GOT3 (cell line): ENCODE data around the gene MATN1.
"Not testable (repeated sequence)": the region's sequence is repeated elsewhere in the genome, so short reads cannot be mapped to it uniquely, and the experiment has no call there.

ENCODE experiments used
- DNase-seq: peaks from one replicate; lab custom pipeline; 2025; ENCODE audit warnings: mixed read lengths; lab: John Stamatoyannopoulos, UW

MATN1 gene, protein sequence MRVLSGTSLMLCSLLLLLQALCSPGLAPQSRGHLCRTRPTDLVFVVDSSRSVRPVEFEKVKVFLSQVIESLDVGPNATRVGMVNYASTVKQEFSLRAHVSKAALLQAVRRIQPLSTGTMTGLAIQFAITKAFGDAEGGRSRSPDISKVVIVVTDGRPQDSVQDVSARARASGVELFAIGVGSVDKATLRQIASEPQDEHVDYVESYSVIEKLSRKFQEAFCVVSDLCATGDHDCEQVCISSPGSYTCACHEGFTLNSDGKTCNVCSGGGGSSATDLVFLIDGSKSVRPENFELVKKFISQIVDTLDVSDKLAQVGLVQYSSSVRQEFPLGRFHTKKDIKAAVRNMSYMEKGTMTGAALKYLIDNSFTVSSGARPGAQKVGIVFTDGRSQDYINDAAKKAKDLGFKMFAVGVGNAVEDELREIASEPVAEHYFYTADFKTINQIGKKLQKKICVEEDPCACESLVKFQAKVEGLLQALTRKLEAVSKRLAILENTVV

DNA sequence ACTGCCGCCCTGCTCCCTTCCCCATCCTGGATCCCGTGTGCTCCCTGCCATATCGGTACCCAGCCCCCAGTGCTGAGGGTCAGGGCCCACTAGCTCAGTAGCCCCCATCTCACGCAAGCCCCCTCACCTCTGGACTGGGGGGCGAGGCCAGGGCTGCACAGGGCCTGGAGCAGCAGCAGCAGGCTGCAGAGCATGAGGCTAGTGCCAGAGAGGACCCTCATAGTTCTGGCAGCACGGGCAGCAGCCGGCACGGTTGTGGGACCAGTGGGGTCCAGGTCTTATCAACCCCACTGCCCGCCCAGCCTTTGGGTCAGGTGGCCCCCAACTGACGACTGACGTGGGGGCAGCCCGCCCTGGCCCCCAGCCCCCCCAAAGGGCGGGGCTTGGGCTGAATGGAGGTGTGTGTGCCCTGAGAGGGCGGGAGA, at the start of gene MATN1:
Gene MATN1, minus strand, starts transcription at position 255 of the 425 bp plus-strand sequence. Its CDS starts 34 bp downstream, at position 221.
- no peak for DNase-seq

DNA sequence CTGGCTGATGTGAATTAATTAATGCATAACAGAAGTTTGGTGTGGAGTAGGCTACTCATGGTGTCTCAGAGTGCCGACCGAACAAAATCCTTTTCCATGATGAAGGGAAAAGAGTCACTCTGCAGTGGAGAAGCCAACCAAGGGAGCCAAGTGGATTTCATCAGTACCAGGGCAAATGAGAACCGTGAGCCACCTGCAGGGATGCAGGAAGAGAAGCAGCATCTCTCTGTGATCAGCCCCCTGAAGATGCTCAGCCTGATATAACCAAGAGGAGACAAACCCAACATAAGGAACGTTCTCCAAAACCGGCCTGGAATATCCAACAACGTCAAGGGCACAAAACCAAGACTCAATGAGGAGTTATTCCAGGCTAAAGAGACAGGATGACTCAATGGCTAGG, 47.6 kb upstream of the MATN1 start:
- no peak for DNase-seq

DNA sequence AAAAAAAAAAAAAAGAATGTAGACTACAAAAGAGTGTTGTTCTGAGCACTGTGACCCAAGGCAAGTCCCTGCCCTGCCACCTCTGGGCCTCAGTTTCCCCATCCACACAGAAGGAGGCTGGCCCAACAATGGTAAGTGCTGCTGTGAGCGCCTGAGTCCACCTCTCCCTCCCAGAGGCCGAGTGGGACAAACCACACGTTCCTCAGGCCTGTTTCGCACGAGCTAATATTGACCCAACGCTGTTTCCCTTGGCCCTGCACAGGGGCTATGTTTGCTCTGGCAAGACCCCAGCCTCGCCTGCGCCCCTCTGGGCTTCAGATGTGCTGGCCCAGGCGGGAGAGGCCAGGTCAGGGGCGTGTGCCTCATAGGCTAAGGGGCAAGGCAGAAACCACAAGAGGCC, 46.8 kb upstream of the MATN1 start:
- DNase-seq, result no peak

DNA sequence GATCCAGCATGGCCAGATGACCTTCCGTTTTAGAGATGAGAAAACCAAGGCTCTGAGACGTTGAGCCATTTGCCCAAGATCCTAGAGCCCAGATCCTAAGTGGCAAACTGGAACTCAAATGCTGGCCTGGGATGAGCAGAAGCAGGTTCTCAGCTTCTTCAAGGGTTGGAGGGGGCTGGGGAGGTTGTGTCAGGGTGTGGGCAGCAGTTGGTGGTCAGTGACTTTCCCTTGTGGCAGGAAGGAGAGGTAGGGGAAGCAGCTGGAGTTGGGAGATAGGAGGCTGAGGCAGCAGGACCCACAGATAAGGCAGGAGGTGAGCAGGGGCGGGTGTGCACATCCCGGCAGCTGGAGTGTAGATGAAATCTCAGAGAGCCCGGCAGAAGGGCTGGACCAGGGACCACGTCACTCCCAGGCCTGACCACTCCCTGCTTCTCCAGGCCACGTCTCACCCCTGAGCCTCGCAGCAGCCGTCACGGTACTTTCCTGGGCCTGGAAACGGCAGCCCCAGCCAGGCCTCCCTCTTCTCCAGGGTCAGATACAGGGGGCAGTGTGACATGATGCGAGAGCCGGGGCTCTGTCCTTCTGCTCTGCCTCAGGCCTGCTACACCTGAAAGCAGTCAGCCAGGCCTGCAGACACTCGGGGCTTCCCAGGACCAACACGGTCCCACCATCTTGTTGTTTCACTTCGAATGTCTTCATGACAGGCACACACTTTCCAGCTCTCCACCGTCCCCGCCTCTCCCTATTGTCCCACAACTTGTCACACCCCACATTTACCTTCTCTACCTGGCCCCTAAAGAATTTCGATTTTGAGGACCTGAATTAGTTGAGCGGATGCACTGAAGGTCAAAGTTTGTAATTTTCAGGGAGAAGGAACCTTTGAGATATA, 45.7 kb upstream of the MATN1 start:
- no peak for DNase-seq

DNA sequence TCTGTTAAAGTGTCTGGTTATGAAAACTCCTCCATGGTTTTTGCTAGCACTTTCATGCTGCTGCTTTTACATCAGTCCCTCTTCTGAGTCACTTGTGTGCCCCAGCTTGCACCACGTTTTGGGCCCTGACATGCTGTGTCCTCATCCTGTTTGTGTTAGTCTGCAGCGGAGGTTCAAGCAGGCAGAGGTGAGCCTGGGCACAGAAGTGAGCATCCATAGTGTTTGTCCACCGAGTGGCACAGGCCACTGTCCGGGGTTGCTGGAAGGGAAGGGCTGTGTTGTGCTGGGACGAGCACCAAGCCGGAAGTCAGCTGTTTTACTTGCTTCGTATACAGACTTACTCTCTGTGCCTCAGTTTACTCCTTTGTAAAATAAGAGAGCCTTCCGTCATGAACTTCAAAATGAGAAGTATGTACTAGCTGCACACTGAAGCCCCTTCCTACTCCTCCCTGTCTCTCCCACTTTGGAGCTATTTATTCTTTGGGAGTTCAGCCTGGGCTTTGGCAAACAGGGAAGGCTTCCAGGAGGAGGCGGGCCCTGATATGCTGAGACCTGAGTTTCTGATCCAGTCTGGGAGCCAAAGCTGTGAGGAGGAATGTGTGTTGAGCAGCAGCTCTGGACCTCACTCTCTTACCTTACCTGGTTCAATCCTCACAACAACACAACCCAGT, 44.9 kb upstream of the MATN1 start:
- no peak for DNase-seq

DNA sequence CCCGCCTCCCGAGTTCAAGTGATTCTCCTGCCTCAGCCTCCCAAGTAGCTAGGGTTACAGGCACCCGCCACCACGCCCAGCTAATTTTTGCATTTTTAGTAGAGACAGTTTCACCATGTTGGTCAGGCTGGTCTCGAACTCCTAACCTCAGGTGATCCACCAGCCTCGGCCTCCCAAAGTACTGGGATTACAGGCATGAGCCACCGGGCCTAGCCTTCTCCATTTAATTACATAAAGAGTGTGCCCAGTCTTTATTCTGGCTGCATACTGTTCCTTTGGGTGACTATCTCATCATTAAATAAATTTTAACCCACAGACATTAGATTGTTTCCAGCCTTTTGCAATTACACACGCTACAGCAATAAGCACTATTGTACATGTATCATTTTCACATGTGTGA, 43.6 kb upstream of the MATN1 start:
- DNase-seq, result not testable (repeated sequence)

DNA sequence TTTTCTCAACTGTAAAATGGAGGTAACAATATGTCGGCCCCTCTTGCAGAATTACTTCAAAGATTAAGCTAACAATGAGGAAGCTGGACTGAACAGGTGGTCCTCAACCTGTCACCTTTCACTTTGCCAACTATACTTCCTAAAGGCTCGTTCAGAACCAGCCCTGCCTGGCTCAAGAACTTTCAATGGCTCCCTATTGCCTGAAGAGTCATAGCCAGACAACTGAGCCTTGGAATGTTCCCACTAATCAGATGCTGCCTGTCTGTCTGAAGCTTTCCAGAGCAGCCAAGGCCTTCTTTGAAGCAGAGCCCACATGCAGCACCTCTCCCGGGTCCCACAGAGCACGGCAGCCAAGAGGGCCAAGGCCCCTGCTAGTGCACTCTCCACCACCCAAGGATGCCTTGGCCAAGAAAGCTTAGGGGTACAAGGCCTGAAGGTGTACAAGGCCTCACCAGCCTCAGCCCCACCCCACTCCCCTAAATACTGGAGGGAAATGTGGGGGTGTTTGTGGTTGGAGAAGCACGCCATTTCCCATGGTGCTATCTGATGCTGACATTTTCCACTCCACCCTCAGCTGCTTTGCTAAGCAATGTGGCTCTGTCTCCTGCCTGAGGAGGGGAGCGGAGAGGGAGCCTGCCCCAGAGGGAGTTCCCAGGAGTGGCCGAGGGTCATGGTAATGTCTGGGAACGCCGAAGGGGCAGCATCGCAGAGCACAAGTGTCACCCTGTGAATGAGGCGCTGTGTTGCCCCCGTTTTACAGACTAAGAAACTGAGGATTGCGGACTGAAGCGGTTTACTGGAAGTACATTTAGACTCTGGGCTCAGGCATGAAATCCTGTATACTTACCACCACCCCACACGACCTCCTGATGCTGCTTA, 42.4 kb upstream of the MATN1 start:
- DNase-seq, result no peak

DNA sequence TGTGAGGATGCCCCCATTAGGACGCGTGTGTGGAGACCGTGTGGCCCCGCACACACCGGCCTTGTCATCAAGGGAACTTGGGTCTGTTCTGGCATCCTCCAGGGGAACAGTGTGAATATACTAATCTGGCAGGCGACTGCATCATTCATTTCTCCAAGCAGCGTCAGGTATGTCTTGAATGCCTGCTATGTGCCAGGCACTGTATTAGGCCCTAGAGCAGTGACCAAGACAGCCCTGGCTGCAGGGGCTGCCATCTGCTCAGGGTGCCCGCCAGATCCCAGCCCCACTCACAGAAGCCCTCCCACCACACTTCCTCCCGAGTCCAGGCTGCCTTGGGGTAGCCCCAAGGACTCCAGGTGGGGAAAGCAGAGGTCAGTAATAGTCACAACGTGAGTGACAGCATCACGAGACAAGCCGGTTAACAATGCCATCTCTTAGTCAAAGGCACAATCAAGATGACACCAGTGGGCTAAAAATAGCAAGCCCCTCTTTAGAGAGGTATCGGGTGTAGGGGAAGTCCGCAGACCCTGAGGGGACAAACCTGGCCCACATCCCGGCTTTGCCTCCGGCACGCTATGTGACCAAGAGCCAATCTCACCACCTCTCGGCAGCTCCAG, 41.7 kb upstream of the MATN1 start:
- no peak for DNase-seq

DNA sequence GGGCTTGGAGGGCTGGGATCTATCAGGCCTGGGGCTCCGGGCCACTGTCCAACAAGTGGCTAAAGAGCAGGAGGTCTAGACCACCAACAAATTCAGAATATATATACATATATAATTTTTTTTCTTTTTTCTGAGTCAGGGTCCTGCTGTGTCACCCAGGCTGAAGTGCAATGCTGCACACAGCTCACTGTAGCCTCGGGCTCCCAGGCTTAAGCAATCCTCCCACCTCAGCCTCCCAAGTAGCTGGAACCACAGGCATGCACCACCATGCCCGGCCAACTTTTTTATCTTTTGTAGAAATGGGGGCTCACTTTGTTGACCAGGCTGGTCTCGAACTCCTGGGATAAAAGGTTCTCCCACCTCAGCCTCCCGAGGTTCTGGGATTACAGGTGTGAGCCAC, 41.0 kb upstream of the MATN1 start:
- DNase-seq, result no peak

DNA sequence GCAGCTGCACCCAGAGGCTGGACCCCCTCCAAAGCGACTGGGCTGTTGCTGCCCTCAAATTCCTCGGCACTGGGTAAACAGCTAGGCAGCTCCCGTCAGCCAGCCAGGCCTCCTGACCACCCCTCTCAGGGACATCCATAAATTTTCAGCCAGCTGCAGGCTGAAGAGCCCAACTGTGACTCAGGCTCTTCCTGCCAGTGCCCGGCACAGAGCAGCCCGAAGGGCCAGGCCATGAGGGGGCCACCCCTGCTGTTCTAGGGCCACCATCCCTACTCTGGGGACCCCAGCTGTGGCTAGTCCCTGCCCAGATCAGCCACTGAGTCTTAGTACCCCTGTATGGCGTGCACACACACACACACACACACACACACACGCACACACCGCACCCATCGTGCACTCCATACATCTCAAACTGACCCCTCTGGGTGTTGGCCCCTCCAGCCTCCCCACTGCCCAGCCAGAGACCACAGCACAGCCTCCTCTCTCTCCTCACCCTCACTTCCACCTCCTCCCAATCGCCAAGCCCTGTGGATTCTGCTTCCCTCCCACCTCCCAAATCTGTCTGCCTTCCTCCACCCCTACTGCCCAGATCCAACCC, 40.4 kb upstream of the MATN1 start:
- DNase-seq, result no peak

DNA sequence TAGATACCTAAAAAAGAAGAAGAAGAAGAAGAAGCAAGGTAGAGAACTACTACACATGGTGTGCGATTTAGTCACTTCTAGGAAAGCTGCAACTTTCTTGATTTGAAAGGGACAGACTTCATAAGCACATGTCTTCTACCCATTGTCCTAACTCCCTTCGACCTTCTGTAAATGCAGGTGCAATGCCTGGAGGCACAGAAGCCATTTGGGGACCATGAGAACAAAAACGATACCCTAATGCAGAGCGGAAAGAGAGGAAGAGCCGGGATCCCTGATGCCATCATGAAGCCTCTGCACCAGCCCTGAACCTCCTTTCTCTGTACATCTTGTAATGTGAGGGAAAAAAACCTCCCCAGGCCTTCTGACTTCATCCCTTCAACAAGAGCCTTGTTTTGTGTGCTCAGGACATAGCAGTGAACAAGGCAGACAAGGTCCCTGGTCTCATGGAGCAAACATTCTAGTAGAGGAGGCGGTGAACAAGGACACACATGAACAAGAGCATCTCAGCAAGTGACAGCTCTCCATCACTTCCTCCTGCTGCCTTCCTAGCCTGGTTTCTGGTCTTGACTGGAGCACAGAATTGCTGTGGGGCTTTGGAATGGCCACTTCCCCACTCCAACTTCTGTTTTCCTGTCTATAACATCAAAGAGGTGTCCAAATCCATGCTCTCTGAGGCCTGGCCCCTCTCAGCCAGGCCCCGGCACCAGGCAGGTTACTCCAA, 39.7 kb upstream of the MATN1 start:
- no peak for DNase-seq

DNA sequence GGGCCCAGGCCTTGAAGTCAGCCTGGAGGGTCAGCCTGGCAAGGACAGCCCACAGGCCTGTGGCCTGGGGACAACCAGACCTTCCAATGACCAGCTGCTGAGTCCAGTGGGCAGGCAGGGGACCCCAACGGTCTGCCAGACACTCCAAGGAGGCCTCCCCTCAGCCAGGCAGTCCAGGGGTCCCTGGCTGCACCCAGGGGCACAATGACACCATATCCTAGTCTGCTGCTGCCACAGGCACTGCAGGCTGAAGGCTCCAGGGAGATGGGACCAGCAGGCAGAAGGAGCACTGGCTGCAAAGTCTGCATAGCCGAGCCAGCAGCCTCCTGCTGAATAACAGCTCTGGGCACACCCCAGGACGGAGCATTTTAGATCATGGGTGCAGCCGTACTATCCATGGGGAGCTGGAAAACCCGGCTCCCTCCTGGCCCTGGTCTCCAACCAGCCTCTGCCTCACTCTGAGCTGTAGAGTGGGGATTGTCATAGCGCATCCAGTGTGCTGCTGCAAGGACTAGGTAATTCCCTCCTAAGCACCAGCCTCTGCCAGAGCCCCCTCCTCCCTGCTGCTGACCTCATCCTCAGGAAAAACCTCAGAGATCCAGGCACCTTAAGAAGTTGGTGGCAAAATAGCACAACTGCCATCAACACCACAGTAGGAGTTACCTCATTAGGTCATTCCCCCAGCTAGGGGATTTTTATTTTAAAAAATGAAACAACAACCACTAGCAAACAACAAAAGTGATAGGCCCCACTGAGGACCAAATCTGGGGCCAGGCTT, 39.0 kb upstream of the MATN1 start:
- no peak for DNase-seq

DNA sequence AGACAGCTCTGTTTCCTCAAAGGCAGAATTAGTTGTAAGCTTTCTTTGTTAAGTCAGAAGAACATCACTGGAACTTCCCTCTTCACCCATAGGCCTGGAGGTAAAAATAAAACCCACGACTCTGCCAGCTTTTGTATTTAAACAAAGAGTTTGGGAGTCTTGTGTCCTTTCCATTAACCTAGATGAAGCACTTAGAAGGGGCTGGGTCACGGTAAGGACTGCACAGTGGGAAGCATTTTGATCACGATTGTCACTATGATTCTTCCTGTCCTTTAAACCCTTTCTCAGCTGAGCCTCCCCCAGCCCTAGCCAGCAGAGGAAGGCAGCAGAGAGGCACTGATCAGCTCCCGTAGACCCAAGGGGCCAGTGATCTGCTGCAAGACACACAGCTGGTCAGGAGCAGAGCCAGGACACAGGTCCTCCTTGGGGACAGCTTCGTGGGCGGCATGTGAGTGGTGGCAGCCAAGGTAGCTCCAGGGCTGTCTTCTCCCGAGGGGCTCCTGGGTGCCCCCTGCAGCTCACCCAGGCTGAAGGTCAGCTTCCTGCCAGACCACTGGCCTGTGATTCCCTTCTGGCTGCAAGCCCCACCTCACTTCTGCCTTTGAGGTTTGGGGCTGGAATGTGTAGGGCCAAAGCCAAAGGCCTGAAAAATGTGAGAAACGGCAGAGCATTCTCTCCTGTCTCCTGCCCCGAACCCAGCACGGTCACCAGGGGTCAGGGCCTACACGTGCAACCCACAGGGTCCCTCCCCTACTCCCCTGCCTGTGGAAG, 38.2 kb upstream of the MATN1 start:
- DNase-seq, result no peak

DNA sequence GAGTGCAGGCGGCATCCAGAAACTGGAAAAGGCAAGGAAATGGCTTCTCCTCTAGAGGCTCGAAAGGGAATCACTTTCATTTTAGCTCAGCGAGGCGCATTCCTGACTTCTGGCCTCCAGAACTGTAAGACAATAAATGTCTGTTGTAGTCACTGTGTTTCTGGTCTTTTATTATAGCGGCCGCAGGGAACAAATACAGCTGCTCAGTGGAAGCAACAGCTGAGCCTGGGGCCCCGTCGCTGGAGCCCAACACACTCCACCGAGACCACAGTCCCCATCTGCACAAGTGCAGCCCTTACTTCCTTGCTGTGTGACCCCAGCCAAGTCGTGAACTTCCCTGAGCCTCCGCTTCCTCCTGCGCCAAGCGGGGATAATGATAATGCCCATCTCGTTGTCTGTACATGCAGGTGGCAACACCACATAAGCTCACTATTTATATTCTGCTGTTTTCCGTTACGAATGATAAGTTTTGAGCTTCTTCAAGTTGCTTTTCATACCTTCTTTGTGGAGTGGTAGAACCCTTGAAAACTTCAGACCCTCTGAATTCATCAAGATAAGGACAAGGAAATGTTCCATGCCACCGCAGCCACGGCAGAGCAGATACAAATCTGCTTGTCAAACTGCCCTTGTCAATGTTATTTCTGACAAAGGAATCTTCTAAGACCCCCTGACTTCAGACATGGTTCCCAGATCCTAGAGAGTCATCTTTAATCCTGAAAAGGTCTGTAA, 37.4 kb upstream of the MATN1 start:
- DNase-seq, result no peak

DNA sequence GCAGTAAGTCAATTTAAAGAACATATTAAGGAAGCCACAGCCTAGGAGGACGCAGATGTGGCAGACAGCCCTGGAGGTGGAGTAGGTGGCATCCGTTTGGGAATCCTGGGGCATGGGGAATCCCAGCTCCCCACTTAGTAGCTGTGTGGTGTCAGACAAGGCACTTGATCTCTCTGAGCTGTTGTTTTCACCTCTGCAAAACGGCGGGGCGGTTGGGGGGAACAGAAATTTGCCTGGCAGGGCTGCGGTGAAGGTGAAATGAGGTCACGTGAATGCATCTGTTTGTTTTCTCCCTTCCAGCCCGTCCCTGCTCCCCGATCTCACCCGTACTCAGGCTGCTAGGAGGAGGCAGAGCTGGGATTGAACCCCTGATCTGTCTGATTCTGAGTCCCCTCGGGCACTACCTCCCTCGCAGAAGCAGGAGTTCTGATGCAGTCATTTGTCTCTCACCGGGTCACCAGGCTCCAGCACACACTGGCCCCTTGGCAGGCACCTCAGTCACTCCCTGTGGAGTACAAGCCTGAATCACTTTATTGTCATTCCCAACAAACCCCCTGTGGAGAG, 36.4 kb upstream of the MATN1 start:
- DNase-seq, result no peak

DNA sequence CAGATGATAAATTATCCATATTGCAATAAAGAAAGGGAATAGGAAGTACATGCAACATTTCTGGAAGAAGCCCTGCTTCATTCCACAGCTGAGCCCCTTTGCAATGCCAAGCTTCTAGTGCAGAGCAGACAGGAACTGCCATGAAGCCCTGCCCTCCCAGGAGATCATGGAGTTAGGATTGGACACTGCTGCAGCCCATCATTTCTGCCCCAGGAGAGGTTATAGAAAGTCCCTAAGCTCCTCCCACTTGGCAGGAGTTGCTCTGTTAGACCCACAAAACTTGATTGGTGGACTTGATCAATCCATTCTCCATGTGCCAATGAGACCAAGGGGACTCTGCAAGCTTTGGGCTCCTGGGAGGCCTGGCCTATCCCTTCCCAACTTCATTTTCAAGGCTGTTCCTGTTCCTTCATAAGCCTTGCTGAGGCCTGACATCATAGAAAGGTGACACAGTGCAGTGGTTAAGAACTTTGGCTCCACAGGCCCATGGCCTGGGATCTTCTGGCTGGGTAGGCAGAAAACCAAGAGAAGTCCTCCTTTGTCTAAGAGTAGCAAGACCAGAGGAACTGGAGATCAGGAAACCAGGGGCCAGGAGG, 35.5 kb upstream of the MATN1 start:
- no peak for DNase-seq
